ENCODE results near the gene ABR. TPM values are rescaled to one million over a fixed set of nuclear protein-coding genes. Genes with fewer than 3 reads are reported as not detected.

The ABR gene
- polyA plus RNA-seq (ENCODE audit: insufficient read length in 10 of 10), result 10 to 100 TPM; 28.5 to 42.7 (median 34.2) TPM
- long read RNA-seq, donor 1, partial matches to known transcripts, result 0 of 2 reads
- long read RNA-seq, donor 1, other reads (novel, unspliced or antisense), result 0 of 2 reads
- long read RNA-seq, donor 2, partial matches to known transcripts, result 0 of 3 reads
- long read RNA-seq, donor 2, other reads (novel, unspliced or antisense), result 0 of 3 reads
- long read RNA-seq, donor 3, result 0 reads
- long read RNA-seq, donor 4, partial matches to known transcripts, result 0 of 2 reads
- long read RNA-seq, donor 4, other reads (novel, unspliced or antisense), result 0 of 2 reads
- long read RNA-seq, donor 5, full-length matches to known transcripts, result 7 of 7 reads
- long read RNA-seq, donor 5, partial matches to known transcripts, result 0 of 7 reads
- long read RNA-seq, donor 5, other reads (novel, unspliced or antisense), result 0 of 7 reads
- long read RNA-seq, donor 6, partial matches to known transcripts, result 0 of 4 reads
- long read RNA-seq, donor 6, other reads (novel, unspliced or antisense), result 0 of 4 reads
- long read RNA-seq, donor 7, partial matches to known transcripts, result 0 of 3 reads
- long read RNA-seq, donor 7, other reads (novel, unspliced or antisense), result 0 of 3 reads
- long read RNA-seq, donor 8, partial matches to known transcripts, result 0 of 4 reads
- long read RNA-seq, donor 8, other reads (novel, unspliced or antisense), result 0 of 4 reads
- long read RNA-seq, donor 9, result 0 reads

DNA sequence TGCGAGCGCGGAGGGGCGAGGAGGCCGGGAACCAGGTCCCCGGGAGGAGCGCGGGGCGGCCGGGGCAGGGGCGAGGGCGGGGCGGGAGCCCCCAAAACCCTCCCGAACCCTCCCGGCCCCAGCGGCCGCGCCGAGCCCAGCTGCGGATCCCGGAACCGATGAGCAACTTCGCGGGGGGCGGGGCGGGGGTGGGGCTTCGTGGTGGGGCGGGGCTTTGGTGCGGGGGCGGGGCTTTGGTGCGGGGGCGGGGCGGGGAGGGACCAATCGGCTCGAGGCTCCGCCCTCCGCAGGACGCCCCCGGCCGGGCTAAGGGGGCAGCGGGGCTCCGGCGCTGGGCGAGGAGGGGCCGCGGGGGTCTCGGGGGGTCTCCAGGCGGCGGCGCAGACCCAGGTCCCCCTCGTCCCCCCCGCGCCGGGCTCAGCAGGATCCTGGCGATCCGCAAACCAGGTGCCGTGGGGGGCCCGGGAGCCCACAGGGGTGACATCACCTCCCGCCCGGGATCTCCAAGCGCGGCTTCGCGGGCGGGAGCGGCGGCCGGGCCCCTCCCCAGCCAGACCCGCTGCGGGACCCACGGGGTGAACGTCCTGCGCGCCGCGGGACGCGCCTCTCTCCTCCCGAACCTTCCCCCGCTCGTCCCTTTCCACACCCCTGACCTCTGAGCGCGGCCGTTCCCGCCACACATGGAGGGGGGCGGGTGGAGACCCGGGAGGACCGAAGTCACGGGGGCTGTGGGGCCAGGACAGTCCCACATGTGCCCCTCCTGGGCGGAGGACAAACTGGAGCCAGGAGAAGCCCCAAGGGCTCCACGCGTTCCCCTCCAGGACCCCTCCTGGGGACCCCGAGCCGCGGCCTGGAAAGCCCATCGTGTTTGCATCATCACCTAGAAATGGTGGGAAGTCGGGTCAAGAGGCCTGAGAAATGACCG, at the start of gene ABR:
ABR (minus strand) TSS at position 164 of the 925 bp plus-strand sequence. CDS start 254 bp downstream, outside the sequence.
- DNase-seq, result peak in 2 of 3 donors; percentile 44 to 70

DNA sequence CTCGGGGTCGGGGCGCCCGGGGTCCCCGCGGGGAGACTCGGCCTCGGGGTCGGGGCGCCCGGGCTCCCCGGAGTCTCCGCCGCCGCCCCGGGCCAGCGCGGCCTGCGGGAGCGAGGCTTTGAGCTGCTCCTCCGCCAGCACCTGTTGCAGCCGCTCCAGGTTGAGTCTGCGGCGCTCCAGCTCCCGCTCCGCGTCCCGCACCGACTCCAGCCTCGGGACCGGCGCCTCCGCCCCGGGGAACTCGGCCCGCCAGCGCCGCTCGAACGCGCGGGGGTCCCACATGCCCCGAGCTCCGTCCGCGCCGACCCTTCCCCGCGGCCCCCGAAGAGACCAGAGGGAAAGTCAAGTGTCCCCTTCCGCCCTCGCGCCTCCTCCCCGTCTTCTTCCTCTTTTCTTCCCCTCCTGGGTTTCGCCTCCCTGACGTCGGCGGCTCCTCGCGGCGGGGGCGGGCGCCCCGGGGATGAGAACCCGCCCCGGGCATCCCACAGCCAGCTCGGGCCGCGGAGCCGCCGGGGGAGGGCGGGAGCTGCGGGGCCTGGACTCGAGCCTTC, 49.6 kb upstream of the ABR start:
- DNase-seq, result peak in 2 of 3 donors; percentile 48 to 78

DNA sequence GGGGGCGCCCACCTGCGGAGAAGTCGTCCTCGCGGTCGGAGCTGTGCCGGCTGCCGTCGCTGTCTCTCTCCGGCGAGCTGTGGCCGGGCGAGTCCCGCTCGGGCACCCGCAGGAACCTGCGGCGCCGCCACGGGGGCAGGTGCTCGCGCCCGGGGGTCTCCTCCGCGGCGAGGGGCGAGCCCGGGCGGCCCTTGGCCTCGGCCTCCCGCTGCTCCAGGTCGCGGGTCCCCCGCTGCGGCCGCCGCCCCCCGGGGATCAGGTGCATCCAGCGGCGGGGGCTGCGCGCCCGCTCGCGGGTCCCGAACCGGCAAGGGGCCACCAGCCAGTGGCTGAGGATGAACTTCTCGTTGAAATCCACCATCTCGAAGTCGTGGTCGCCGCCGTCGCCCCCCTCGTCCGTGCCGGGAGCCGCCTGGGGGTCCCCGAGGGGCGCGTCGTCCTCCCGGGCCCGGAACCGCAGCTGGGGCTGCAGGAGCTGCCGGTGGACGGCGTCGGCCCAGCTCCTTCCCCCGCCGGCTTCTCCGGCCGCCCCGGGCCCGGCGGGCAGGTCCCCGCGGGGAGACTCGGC, 49.1 kb upstream of the ABR start:
- peak in 1 of 3 donors; percentile 26 for DNase-seq

DNA sequence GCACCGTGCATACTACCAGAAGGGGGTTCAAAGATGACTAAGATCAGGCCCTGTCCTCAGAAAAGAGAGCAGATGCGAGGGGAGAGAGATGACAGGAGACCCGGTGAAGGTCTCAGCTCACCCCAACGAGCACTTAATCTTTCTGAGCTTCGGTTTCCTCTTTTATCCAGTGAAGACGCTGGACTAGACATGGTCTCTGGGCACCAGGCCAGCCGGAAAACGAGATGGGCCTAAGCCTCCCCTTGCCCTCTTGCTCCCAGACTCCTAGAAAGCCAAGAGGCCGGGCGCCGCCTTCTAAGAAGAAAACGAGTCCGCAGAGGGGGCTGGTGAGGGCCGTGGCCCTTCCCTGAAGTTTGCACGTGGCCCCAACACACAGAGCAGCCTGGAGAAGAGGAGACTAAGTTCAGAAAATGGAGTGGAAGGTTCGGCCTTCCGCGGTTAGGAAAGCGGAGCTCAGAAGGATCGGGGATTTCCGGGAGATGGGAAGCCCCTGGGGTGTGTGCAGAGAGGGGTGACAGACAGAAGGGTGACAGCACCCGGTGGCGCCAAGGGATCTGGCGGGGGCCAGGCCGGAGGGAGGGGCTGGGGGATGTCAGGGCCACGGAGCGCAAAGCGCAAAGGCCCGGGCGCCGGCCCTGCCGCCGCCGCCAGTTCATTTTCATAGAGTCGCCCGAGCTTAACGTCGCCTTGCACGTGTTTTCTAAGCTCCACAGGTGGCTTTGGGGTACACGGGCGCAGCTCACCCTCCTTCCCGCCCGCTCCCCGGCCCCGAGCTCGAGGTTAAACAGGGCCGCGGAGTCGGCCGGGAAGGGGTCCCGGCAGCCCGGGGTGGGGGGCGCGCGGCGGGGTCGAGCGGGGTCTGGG, 48.4 kb upstream of the ABR start:
- DNase-seq, result peak in 1 of 3 donors; percentile 62

DNA sequence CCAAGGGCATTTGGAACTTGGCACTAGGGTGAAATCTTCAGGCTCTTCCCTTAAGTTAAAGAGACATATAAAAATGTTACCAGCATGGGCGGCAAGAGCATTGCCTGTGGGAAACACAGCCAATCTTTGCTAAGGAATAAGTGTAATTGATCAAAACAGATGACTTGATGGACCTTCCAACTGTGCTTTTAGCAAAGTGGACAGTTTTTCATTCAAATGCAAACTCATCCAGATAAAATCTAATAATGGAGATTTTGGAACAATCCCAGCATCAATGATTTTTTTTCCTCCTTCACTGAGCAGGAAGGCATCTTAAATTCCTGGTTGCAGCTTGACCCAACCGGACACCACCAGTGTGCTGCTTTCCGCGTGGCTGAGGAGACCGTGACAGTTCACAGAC, 47.6 kb upstream of the ABR start:
- DNase-seq, result no peak

DNA sequence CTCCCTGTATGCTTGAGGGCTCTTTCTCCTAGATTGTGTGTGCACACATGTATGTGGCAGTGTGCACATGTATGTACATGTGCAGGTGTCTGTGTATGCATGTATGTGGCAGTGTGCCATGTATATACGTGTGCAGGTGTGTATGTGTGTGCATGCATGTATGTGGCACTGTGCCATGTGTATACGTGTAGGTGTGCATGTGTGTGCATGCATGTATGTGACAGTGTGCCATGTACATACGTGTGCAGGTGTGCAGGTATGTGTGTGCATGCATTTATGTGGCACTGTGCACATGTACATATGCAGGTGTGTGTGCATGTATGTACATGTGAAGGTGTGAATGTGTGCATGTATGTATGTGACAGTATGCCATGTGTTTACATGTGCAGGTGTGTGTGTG, 46.5 kb upstream of the ABR start:
- no peak for DNase-seq

DNA sequence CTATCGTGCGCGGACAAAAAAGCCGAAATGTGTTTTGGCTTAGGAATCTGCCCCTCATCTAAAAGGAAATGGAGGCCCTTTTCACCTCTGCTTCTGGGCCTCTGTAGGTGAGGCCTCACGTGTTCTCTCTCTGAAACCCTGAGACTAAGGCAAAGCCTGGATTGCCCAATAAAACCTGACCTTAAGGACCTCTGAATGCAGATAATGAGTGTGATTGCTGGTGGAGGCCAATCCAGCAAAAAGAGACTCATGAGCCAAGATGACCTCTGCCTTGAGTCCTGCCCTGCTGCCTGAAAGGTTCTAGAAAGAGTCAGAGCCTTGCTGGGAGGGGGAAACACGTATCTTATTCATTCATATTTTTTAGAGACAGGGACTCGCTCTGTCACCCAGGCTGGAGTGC, 44.5 kb upstream of the ABR start:
- no peak for DNase-seq

DNA sequence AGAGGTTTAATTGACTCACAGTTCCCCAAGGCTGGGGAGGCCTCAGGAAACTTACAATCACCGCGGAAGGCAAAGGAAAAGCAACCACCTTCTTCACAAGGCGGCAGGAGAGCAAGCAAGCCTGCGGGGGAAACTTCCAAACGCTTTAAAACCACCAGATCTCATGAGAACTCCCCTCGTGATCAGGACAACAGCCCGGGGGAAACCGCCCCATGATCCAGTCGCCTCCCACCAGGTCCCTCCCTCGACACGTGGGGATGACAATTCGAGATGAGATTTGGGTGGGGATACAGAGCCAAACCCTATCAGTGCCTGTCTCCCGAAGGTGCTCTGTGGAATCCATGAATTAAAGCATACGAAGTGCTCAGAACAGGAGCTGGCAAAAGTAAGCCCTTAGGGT, 43.9 kb upstream of the ABR start:
- no peak for DNase-seq

DNA sequence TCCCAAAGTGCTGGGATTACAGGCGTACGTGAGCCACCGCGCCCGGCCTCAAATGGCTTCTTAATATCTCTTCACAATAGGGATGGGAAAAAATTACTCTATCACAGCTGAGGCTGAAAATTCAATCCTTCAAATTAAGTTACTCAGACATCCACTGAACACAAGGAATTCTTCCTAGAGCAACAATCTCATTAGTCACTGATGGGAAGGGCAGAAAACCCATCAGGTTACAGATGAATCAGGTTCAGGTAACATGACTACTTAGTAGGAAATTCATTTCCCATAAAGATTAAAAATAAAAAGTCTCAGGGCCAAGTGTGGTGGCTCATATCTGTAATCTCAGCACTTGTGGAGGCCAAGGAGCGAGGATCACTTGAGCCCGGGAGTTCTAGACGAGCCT, 42.5 kb upstream of the ABR start:
- DNase-seq, result no peak

DNA sequence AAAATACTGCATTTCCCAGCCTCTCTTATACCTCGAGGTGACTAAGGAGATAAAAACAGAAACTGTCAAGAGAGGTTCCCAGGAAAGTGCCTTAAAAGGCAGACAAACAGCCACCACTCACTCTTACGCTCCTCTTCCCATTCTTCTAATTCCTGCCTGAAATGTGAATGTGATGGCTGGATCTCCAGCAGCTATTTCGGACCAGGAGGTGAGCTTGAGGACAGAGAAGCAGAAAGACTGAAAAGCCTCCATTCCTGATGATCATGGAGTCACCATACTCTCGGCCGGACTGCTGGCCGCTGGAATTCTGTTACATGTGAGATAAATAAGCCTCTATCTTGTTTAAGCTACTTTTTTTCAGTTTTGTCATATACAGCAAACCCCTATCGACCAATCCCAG, 41.4 kb upstream of the ABR start:
- DNase-seq, result no peak

DNA sequence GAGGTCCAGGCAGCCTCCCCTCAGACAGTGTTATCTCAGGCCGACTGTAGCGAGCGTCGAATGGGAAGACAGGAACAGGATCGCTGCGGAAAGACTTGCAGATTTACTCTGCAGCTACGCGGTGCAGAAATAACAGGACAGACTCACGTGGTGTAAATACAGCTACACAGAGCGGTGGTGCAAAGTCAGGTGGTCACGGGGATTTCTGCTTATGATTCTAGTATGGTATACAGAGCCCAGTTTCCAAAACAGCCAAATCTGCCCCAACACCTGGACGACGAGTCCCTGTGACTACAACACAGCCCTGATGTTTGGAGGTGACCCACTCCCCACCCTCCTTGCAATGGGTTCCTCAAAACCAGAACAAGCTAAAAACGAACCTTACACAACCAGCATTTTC, 40.6 kb upstream of the ABR start:
- no peak for DNase-seq

DNA sequence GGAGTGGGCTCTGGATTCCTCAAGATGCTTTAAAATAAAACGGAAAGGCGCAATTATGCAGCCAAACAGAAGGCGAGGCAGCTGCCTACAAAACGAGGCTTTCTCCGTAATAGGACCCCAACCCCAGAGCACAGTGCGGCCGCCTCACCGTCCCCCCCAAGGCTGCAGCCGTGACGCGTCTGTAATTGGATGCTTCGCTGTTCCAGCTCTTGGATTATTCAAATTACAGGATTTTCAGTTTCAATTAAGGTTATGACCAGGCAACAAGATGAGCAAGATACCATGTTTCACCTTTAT, 37.3 kb upstream of the ABR start:
- no peak for DNase-seq

DNA sequence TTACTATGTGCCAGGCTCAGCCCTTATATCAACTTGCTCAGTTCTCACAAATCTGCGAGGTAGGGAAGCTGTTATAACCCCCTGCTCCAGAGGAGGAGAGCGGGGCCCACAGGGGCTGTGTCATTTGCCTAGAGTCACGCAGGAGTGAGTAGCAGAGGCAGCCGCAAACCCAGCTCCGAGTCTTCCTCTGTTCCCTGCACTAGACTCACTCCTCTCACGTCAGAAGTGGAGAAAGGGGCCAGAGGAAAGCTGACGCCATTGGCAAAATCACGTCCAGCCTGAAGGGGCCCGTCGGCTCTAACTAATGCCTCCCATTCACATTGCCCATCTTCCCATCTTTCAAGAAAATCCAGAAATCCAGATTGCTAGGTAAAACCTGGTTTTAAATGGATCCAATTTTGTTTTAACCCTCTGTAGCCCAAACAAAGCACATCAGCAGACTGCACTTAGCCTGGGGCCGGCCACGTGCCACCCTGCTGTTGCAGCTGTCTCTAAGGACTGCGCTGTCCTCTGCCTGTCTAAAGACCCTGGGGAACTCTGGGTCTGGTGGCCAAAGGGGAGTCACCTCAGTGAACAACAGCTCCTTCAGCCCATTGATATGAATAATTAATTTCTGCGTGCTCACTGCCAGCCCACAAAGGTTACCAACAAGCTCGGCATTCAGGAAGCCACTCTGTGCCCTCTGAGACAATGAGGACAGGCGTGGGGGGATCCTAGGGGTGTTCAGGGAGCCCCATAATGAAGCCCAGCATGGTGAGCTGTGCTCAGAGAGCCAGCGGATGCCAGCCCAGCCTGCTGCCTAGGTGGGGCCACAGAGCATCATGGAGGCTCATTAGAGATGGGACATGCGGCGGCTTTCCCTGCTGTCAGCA, 36.7 kb upstream of the ABR start:
- no peak for DNase-seq

DNA sequence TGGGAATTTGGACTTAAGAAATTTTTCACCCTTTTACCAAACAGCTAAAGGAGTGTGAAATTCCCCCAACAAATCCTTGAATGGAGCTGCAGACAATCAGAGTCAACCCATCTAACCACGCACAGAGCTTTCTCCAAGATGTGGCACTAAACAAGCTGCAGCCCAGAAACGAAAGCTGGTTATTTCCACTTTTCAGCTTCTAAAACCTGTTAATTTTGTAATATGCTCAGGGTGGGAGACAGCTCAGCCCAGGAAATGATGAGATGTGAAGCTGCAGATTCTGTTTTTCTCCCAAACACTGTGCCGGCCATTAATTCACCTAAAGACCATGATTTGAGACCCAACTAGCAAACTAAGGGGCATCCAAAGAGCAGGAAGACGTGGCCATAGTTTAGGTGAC, 33.2 kb upstream of the ABR start:
- DNase-seq, result no peak

DNA sequence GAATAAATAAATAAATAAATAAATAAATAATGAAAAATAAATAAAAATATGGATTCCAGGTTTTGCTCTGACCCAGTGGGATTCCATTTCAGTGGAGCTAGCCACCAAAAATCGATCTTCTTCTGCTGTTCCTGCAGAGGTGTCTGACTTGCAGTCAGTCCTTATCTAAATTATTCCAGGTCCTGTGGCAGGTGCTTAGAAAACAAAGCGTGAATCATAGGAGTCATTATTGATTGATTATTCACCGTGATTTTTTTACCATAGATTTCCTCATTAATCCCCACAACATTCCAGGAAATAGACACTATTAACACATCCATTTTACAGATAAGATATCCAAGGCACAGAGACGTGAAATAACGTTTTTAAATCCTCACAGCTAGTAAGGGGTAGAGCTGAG, 31.5 kb upstream of the ABR start:
- DNase-seq, result no peak

DNA sequence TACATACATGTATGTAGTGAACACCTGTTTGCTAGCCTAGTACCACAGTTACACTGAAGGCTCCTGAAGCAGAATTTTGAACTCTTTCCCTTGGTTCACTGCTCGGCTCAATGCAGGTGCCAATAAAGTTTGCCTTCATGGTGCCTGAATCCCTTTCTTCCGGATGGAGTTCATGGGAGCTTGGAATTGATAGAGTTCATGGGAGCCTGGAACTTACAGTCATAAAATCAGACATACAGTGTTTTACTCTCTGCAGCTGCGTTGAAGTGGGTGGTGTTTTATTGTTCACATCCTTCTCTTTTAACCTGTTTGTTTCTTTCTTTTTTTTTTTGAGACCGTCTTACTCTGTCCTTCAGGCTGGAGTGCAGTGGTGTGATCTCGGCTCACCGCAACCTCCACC, 29.2 kb upstream of the ABR start:
- DNase-seq, result no peak

DNA sequence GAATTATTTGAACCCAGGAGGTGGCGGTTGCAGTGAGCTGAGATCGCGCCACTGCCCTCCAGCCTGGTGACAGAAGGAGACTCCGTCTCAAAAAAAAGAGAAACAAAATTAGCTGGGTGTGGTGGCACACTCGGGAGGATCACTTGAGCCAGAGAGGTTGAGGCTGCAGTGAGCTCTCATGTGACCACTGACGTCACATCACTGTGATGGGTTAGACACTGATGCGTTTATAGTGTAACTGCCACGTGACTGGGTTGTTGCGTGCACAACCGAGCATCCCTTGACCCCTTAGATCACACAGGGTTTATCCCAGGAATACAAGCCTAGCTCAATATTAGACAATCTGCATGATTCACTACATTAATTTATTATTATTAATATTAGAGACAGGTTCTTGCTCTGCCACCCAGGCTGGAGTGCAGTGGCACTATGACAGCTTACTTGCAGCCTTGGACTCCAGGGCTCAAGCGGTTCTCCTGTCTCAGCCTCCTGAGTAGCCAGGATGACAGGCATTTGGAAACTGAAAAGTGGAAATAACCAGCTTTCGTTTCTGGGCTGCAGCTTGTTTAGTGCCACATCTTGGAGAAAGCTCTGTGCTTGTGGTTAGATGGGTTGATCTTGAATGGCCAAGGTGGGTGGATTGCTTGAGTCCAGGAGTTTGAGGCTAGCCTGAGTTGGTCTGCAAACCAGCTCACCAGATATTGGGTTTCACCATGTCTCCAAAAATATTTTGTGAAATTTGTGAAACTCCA, 26.4 kb upstream of the ABR start:
- DNase-seq, result no peak

DNA sequence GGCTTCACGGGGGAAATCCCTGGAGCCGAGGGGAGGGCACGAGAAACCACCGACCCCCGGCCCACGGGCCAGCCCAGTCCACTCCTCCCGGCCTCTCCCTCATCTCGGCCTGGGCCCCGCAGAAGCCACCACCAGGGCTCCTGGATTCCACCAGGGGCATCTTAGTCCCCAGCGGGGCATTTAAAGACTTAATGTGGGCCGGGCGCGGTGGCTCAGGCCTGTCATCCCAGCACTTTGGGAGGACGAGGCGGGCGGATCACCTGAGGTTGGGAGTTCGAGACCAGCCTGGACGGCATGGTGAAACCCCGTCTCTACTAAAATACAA, 24.1 kb upstream of the ABR start:
- DNase-seq, result no peak
